ENCODE measurements around the gene ZNF664.

The ZNF664 gene

GRCh38 chr12:124036657-124037109 is 63.7 kb downstream of the ZNF664 start:
- no peak for DNase-seq

- no peak for DNase-seq
Measured at GRCh38 chr12:124037331-124037730, 64.3 kb downstream of the ZNF664 start.

- no peak for DNase-seq
Measured at GRCh38 chr12:124039276-124039675, 66.3 kb downstream of the ZNF664 start.

- no peak for DNase-seq
Measured at GRCh38 chr12:124040291-124040690, 67.3 kb downstream of the ZNF664 start.

- DNase-seq, result no peak
Measured at GRCh38 chr12:124040737-124041136, 67.7 kb downstream of the ZNF664 start.

- DNase-seq, result no peak
Measured at GRCh38 chr12:124041907-124042306, 68.9 kb downstream of the ZNF664 start.

GRCh38 chr12:124044021-124044420 is 71.0 kb downstream of the ZNF664 start:
- no peak for DNase-seq

- no peak for DNase-seq
Measured at GRCh38 chr12:124044809-124045321, 71.8 kb downstream of the ZNF664 start.

GRCh38 chr12:124045671-124046455 is 72.8 kb downstream of the ZNF664 start:
- no peak for DNase-seq

- no peak for DNase-seq
Measured at GRCh38 chr12:124046456-124046740, 73.4 kb downstream of the ZNF664 start.

GRCh38 chr12:124047045-124047566 is 74.1 kb downstream of the ZNF664 start:
- no peak for DNase-seq

- no peak for DNase-seq
Measured at GRCh38 chr12:124049451-124050094, 76.6 kb downstream of the ZNF664 start.

GRCh38 chr12:124053851-124054250 is 80.8 kb downstream of the ZNF664 start:
- no peak for DNase-seq

- DNase-seq, result no peak
Measured at GRCh38 chr12:124055066-124055465, 82.1 kb downstream of the ZNF664 start.

- DNase-seq, result no peak
Measured at GRCh38 chr12:124057691-124058090, 84.7 kb downstream of the ZNF664 start.

GRCh38 chr12:124059752-124060151 is 86.7 kb downstream of the ZNF664 start:
- DNase-seq, result no peak
